Renal cortical epithelial cell (primary cell): ENCODE results near the gene PFKL. TPM values are rescaled to one million over a fixed set of nuclear protein-coding genes. Genes with fewer than 3 reads are reported as not detected.
A peak's percentile ranks its signal among the peaks of the same experiment; 100 is the strongest.

Source experiments
- DNase-seq: peaks from one replicate; pipeline ENCODE4 v3.0.0-alpha.2; 2011; ENCODE audit warnings: low read depth
- total RNA-seq: library from RNA; depleted of rRNA; stranded (reverse); fragments of >200 nt; gene quantifications from 2 replicates; pipeline ENCODE4 v1.2.3, GENCODE V29; 2014

Gene PFKL
- total RNA-seq, 1 donor from 2014 or later: 250 TPM

GRCh38 chr21:44294391-44295162, 5.3 kb upstream of the PFKL start:
- no peak for DNase-seq

GRCh38 chr21:44295163-44295573, 4.7 kb upstream of the PFKL start:
- DNase-seq: no peak

DNA sequence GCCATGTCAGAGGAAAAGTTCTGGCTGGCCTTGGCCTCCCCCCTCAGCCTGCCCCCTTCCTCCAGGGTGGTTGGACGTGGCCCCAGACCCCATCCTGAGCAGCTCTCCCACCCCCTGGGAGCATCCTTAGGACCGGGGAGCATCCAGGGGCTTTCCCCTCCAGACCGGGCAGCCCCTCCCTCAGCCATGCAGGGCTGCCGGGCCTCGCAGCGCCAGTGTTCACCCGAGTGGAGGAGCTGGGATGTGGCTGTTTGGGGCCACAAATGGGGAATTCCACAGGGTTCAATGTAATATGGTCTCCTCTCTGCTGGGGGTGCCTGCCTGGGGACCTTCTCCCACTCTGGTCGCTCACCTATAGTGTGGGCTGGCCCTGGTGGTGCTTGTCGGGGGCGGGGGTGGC, 4.2 kb upstream of the PFKL start:
- DNase-seq: no peak

DNA sequence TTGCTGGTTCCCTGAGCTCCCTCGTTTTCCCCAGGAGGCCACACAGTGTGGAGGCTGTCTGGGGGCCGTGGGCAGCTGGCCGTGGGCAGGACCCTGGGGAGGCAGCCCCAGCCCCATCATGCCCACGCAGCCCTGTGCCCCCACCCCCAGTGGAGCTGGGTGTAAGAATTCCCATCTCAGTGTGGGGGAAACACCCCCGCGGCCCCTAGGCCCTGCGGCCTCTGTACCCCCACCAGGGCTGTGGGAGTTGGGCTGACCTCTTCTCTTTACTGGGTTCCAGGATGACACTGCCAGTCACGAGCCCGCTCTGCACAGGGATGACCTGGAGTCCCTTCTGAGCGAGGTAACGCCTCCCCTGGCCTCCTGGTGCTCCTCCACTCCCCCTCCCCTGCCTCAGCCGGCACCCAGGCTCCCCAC, 3.7 kb upstream of the PFKL start:
- no peak for DNase-seq

GRCh38 chr21:44296916-44297315, 2.9 kb upstream of the PFKL start:
- DNase-seq: no peak

- peak; percentile 66 for DNase-seq
These were observed 2.1 kb upstream of the PFKL start for GRCh38 chr21:44297525-44298290.

DNA sequence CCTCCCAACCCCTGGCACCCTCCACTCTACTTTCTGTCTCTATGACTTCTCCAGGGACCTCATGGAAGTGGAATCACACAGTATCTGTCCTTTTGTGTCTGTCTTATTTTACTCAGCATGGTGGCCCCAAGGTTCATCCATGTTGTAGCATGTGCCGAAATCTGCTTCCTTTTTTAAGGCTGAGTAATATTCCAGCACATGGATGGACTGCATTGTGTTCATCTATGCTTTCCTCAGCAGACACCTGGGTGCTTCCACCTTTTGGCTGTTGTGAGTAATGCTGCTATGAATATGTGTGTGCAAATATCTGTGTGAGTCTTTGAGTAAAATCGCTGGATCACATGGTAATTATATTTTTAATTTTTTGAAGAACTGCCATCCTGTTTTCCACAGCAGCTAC, 1.6 kb upstream of the PFKL start:
- no peak for DNase-seq

DNA sequence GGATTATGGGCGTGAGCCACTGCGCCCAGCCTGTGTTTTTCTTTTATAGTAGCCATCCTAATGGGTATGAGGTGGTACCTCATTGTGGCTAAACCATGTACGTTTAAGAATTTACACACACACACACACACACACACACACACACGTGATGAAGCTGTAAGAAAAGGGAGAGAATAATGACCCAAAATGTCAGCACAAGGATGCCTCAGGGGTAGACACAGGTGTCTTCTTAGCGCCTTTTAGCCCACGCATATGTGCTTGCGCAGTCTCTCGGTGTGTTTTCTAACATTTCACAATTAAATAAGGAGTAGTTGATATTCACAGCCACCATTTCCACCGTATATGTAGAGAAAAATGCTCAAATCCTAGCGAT, 782 bp upstream of the PFKL start:
- DNase-seq: peak; percentile 9

GRCh38 chr21:44300262-44300959, 558 bp downstream of the PFKL start:
- DNase-seq: peak; percentile 8

- DNase-seq: no peak
These were observed 1.3 kb downstream of the PFKL start for GRCh38 chr21:44301141-44301540.

- DNase-seq: no peak
These were observed 2.1 kb downstream of the PFKL start for GRCh38 chr21:44301961-44302406.

GRCh38 chr21:44302573-44303401, 2.9 kb downstream of the PFKL start:
- DNase-seq: peak; percentile 33

GRCh38 chr21:44303490-44303981, 3.7 kb downstream of the PFKL start:
- peak; percentile 92 for DNase-seq

GRCh38 chr21:44304011-44304616, 4.3 kb downstream of the PFKL start:
- DNase-seq: no peak

GRCh38 chr21:44304877-44305293, 5.0 kb downstream of the PFKL start:
- peak; percentile 29 for DNase-seq

GRCh38 chr21:44305691-44306090, 5.8 kb downstream of the PFKL start:
- DNase-seq: no peak

GRCh38 chr21:44306936-44307704, 7.3 kb downstream of the PFKL start:
- DNase-seq: peak; percentile 8

- DNase-seq: no peak
These were observed 11.0 kb downstream of the PFKL start for GRCh38 chr21:44310628-44311507.

DNA sequence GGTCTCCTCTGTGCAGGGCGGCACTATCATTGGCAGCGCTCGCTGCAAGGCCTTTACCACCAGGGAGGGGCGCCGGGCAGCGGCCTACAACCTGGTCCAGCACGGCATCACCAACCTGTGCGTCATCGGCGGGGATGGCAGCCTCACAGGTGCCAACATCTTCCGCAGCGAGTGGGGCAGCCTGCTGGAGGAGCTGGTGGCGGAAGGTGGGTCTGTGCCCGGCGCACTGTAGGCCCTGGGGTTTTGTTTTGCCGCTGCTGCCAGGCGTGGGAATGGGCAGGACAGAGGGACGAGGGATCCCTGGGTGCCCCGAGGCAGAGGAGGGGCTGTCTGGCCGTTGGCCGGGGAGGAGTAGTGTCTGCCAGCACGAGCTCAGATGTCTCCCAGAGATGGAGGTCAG, 12.2 kb downstream of the PFKL start:
- no peak for DNase-seq
